GM18505 (cell line): ENCODE results near the gene NUDT15.

ENCODE experiments used
- ATAC-seq: cut with Tn5 transposase; IDR thresholded peaks from one replicate; pipeline ENCODE4 v1.9.1; 2021; ENCODE audit not compliant: unreplicated experiment
- POLR2A ChIP-seq: IDR thresholded peaks from 4 replicates; pipeline ENCODE4 v1.6.1; 2011; ENCODE audit warnings: borderline replicate concordance; ENCODE audit not compliant: insufficient read depth, insufficient read length; ENCODE audit errors: extremely low read depth

NUDT15 gene

GRCh38 chr13:48096670-48097069 is 59.1 kb downstream of the NUDT15 start:
- TF ChIP-seq POLR2A: no peak
- ATAC-seq: no peak
